GM23248 (cell line): ENCODE results near the gene CEMIP2.
"Not testable (repeated sequence)": the region's sequence is repeated elsewhere in the genome, so short reads cannot be mapped to it uniquely, and the experiment has no call there.

Experiments
- EZH2 ChIP-seq: fragments of 200-600 bp; sonication (generic); IDR thresholded peaks from 2 replicates; pipeline ENCODE4 v1.6.1; 2018; ENCODE audit warnings: antibody characterized with exemption, mild to moderate bottlenecking; ENCODE audit not compliant: insufficient read depth, poor library complexity, severe bottlenecking
- EZH2phosphoT487 ChIP-seq: fragments of 200-600 bp; sonication (generic); IDR thresholded peaks from 2 replicates; pipeline ENCODE4 v1.6.1; 2018; ENCODE audit warnings: antibody characterized with exemption, moderate library complexity, mild to moderate bottlenecking, low read depth; ENCODE audit not compliant: insufficient read depth

- TF ChIP-seq EZH2, EZH2phosphoT487: not testable (repeated sequence)
These were observed 36.8 kb upstream of the CEMIP2 start for GRCh38 chr9:71805096-71805495.
